HG03442 (cell line): ENCODE data around the gene HCN3.
"Not testable (repeated sequence)": the region's sequence is repeated elsewhere in the genome, so short reads cannot be mapped to it uniquely, and the experiment has no call there.

Experiments used
- ATAC-seq: cut with Tn5 transposase; IDR thresholded peaks from one replicate; pipeline ENCODE4 v1.9.1; 2021; ENCODE audit warnings: mild to moderate bottlenecking, moderate library complexity; ENCODE audit not compliant: unreplicated experiment

HCN3 gene

DNA sequence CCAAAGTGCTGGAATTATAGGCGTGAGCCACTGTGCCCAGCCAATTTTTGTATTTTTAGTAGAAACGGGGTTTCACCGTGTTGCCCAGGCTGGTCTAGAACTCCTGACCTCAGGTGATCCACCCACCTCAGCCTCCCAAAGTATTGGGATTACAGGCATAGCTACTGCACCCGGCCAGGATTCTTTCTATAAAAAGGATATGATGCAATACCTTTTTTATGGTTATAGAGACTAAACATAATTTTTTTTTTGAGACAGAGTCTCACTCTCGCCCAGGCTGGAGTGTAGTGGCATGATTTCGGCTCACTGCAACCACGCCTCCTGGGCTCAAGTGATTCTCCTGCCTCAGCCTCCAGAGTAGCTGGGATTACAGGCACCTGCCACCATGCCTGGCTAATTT lies 51.6 kb downstream of the HCN3 start:
- ATAC-seq: not testable (repeated sequence)

DNA sequence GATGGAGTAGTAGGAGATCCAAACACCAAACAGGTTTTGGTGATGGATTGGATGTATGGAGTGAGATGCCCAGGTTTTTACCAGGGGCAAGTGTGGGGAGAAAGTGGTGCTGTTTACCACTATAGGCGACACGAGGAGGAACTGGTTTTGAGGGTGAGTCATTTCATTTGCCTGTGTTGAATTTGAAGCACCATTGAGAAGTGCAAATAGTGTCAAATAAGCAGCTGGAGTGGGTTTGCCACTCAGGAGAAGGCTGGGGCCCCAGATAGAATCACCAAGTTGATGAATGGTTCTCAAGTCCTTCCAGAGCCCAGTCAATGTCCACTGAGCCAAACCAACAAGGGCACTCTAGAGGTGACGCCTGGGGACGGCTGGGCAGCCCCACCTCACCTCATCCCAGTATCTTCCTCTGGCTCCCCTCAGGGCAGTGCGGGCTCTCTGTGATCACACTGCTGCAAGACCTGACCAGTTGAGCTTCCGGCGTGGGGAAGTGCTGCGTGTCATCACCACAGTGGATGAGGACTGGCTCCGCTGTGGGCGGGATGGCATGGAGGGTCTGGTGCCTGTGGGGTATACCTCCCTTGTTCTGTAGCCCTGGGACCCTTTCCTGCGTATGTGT lies 52.8 kb downstream of the HCN3 start:
- ATAC-seq: no peak

DNA sequence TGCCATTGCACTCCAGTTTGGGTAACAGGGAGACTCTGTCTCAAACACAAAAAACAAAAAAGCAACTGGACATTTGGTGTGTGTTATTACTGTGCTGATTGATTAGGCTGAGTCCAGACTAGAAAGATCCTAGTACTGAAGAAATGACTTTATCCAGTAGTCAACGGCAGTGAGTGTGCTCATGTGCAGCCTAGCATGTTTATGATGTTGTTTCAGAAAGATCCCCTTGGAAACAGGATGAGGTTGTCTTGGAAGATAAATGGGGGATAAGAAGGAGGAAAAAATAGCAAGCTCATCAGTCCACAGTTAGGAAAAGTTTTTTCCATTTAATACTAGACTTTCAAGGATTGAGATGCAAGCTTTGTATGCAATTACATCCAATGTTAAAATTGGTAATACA lies 57.7 kb downstream of the HCN3 start:
- ATAC-seq: no peak
